K562 (cell line): ENCODE results near the gene STT3B. TPM values are rescaled to one million over a fixed set of nuclear protein-coding genes. Genes with fewer than 3 reads are reported as not detected.

Experiments
- ATAC-seq: fragments of 200-7000 bp; cut with Tn5 transposase; 3 replicates; pipeline ENCODE4 v1.9.1; 2020; ENCODE audit warnings: moderate library complexity
- BruUV-seq: library from RNA; stranded (reverse); fragments of 400-500 nt; replicated peaks from 2 replicates; lab custom pipeline; 2021; lab: Mats Ljungman, UMichigan
- CTCF ChIA-PET: fragments of 300-600 bp; formaldehyde crosslinking; extraction: SDS; loops from one replicate; lab custom pipeline; 2021; ENCODE audit warnings: low intra/inter-chr PET ratio; lab: Yijun Ruan, JAX
- POLR2A ChIA-PET: fragments of 300-600, 350-650 bp; sonication (Branson Sonifier 250); formaldehyde crosslinking; extraction: SDS; loops from one replicate; lab custom pipeline; 2021; ENCODE audit warnings: antibody characterized with exemption, inconsistent platforms; lab: Yijun Ruan, JAX
- DNase-seq, 4 experiments: peaks; one replicate each; pipeline versions ENCODE4 v3.0.0 to v3.0.0-alpha.2; 2011 to 2018; ENCODE audit warnings: low spot score in 3 of 4, mixed read lengths in 3 of 4; ENCODE audit errors: extremely low read depth in 1 of 4
- FAIRE-seq: peaks from 2 replicates; lab custom pipeline; 2011; peaks lifted over from hg19 to GRCh38; lab: Jason Lieb, UNC
- H2AFZ ChIP-seq: 2 replicates; pipeline ENCODE4 v1.6.0; 2011; ENCODE audit warnings: low read depth, low read length, control low read depth, inconsistent platforms
- H3K27ac ChIP-seq: fragments of 200-600 bp; 3 replicates; pipeline ENCODE4 v1.8.0; 2011; ENCODE audit warnings: low read depth, mild to moderate bottlenecking, control low read depth, inconsistent platforms, low read length, moderate library complexity, mixed read lengths; ENCODE audit errors: extremely low read depth
- H3K27me3 ChIP-seq, 2 experiments: fragments of 300-600 bp in 1 of 2; 2 replicates in 1 of 2; 3 replicates in 1 of 2; pipeline versions ENCODE4 v1.6.0 to v1.8.0; 2011; ENCODE audit warnings: inconsistent platforms in 2 of 2, low read length in 2 of 2, mild to moderate bottlenecking in 1 of 2, mixed read lengths in 1 of 2, moderate library complexity in 1 of 2; ENCODE audit not compliant: control insufficient read depth in 2 of 2, insufficient read depth in 2 of 2
- H3K36me3 ChIP-seq: fragments of 300-600 bp; 3 replicates; pipeline ENCODE4 v1.8.0; 2011; ENCODE audit warnings: mild to moderate bottlenecking, low read length, inconsistent platforms; ENCODE audit not compliant: control insufficient read depth, insufficient read depth
- H3K4me1 ChIP-seq, 2 experiments: fragments of 200-600 bp in 1 of 2; replicated peaks in 1 of 2; 2 replicates in 1 of 2; 3 replicates in 1 of 2; pipeline versions ENCODE4 v1.5.1 to v1.8.0; 2011; ENCODE audit warnings: inconsistent platforms in 2 of 2, low read length in 2 of 2, mild to moderate bottlenecking in 1 of 2, mixed read lengths in 1 of 2, moderate library complexity in 1 of 2; ENCODE audit not compliant: control insufficient read depth in 2 of 2, insufficient read depth in 2 of 2
- H3K4me2 ChIP-seq: 2 replicates; pipeline ENCODE4 v1.6.1; 2011; ENCODE audit warnings: low read length, control low read depth, inconsistent platforms, mixed read lengths; ENCODE audit not compliant: insufficient read depth
- H3K4me3 ChIP-seq: fragments of 200-600 bp; sonication (generic), shearing (Covaris generic); 2 replicates; pipeline ENCODE4 v1.5.1; 2016; ENCODE audit warnings: control low read depth, inconsistent platforms
- H3K79me2 ChIP-seq: fragments of 200-600 bp; 3 replicates; pipeline ENCODE4 v1.8.0; 2011; ENCODE audit warnings: low read length, inconsistent platforms; ENCODE audit not compliant: control insufficient read depth, insufficient read depth
- H3K9ac ChIP-seq, 2 experiments: 2 replicates each; pipeline versions ENCODE4 v1.6.0 to v1.6.1; 2011; ENCODE audit warnings: low read depth in 2 of 2, low read length in 2 of 2, control low read depth in 1 of 2, inconsistent platforms in 1 of 2, mild to moderate bottlenecking in 1 of 2, mixed read lengths in 1 of 2; ENCODE audit not compliant: insufficient read depth in 1 of 2
- H3K9me1 ChIP-seq: one replicate; pipeline ENCODE4 v1.6.0; 2011; ENCODE audit warnings: inconsistent platforms, mild to moderate bottlenecking, low read length, moderate library complexity; ENCODE audit not compliant: control insufficient read depth, insufficient read depth
- H3K9me3 ChIP-seq: replicated peaks from 2 replicates; pipeline ENCODE4 v1.5.1; 2011; ENCODE audit warnings: low read depth, low read length, inconsistent platforms; ENCODE audit not compliant: control insufficient read depth, insufficient read depth
- H4K20me1 ChIP-seq: replicated peaks from 2 replicates; pipeline ENCODE4 v1.6.1; 2011; ENCODE audit warnings: low read length, inconsistent platforms, mixed read lengths; ENCODE audit not compliant: control insufficient read depth, insufficient read depth
- DDX20 ChIP-seq: fragments of 450-650 bp; IDR thresholded peaks from 2 replicates; pipeline ENCODE4 v1.6.1; 2016; ENCODE audit warnings: missing genetic modification characterization, low read depth, mild to moderate bottlenecking, missing compliant biosample characterization, moderate library complexity
- FOSL1 ChIP-seq: fragments of 200-800 bp; sonication (Bioruptor generic); conservative IDR thresholded peaks from 2 replicates; pipeline ENCODE4 v1.6.1; 2016; ENCODE audit warnings: missing genetic modification characterization, missing compliant biosample characterization
- ZNF354B ChIP-seq: fragments of 250-450 bp; sonication (Bioruptor Pico); IDR thresholded peaks from 2 replicates; pipeline ENCODE4 v1.4.0; 2020
- ZNF75A ChIP-seq: fragments of 450-650 bp; formaldehyde crosslinking; IDR thresholded peaks from 2 replicates; pipeline ENCODE4 v1.4.0; 2020; ENCODE audit warnings: mild to moderate bottlenecking
- WGBS: fragments of 100-300 bp; shearing (Covaris generic); methylation state at CpG from one replicate; pipeline ENCODE4 v1.1.6; 2016; ENCODE audit warnings: low coverage, mixed read lengths; ENCODE audit not compliant: insufficient coverage; ENCODE audit errors: missing lambda C conversion rate; 5-methylcytosine and 5-hydroxymethylcytosine counted together
- in situ Hi-C: fragments of 300-500 bp; cut with MboI; formaldehyde crosslinking; loops from 4 replicates; pipeline ENCODE4 v1.15.0; 2018; ENCODE audit warnings: inconsistent platforms, mixed read lengths
- intact Hi-C: fragments of 100-400 bp; cut with micrococcal nuclease; formaldehyde crosslinking; loops from 2 replicates; pipeline ENCODE4 v1.14.2; 2022
- polyA plus RNA-seq, 8 experiments: library from polyadenylated mRNA; depleted of rRNA in 4 of 8; stranded (reverse) in 5 of 8; unstranded in 3 of 8; fragments of >200 nt; fragmentation: Nextera tagmentation in 2 of 8; fragmentation: Illumina TruSeq in 1 of 8; extraction: Ambion mirVana in 2 of 8; extraction: Trizol in 1 of 8; gene quantifications; 2 replicates each; pipeline versions ENCODE4 v1.2.1 to v1.2.3, GENCODE V29; 2011 to 2014; ENCODE audit warnings: inconsistent platforms in 1 of 8, missing spikeins in 1 of 8
- total RNA-seq, 7 experiments: library from RNA; depleted of rRNA in 6 of 7; stranded (reverse); fragments of >200 nt in 6 of 7; fragmentation: Illumina TruSeq in 2 of 7; extraction: Trizol in 2 of 7; gene quantifications; 2 replicates each; pipeline versions ENCODE4 v1.2.1 to v1.2.3, GENCODE V29; 2011 to 2021; ENCODE audit warnings: low replicate concordance in 1 of 7
- TF ChIP-seq, protein P1 (sequence below): fragments of 450-650 bp; IDR thresholded peaks from 2 replicates; pipeline ENCODE4 v1.6.1; 2014; ENCODE audit warnings: low read depth, mild to moderate bottlenecking, moderate library complexity, borderline replicate concordance

STT3B gene
- total and polyA plus RNA-seq, 9 of the 15 experiments (the other 6 are each of a cell fraction or from before 2014, with no cell fraction given) = 22.4 to 147 (median 100) TPM

DNA sequence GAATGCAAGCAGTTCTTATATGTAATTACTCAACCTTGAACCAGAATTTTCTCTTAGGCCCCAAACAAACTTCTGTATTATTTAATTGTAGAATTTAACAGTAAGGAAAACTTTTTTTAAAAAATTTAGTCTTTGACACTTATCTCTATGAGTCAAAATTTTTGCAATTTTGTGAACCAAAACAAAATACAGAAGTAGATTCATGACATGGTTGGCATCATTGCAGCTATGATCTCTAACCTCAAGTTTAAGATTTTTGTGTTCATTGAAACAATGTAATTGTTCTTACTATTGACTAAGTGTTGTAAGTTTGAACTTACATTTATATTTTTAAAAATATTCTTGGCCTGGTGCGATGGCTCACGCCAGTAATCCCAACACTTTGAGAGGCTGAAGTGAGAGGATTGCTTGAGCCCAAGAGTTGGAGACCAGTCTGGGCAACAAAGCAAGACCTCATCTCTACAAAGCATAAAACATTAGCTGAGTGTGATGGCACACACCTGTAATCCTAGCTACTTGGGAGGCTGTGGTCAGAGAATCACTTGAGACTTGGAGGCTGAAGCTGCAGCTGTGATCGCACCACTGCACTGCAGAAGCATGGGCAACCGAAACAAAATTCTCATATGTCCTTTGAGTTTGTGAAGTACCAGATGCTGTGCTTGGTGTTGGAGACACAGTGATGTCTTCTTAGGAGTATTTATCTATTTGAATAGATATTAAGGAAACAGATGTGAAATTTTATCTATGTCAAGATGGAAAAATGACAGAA, 39.7 kb downstream of the STT3B start:
- no peak overlapping the region for H3K4me3 ChIP-seq
- no peak for FAIRE-seq
- no peak for DNase-seq
- POLR2A ChIA-PET = interaction anchor here (1.0 kb wide), 1 partner anchor 26 kb away, joined by 4 read pairs; no protein-coding TSS in a partner anchor
- peaks cover 6% of the 10 kb centered on the region; the same call in 1 of the 3 replicates for H3K36me3 ChIP-seq
- WGBS = 93% methylated on average over 4 of the region's 4 CpGs
- intact Hi-C loops (no loop called here), in situ Hi-C loops (no loop called here)
- no peak overlapping the region for H3K9ac ChIP-seq
- no peak overlapping the region for H2AFZ ChIP-seq
- H4K20me1 ChIP-seq = peaks cover 19% of the 10 kb centered on the region; the same call in 1 of the 2 replicates
- H3K9me3 ChIP-seq = no peaks in the 10 kb centered on the region
- CTCF ChIA-PET = no interaction called here
- ATAC-seq = peak; percentile 18; the same call in 2 of the 3 replicates
- no peaks in the 10 kb centered on the region for H3K9me1 ChIP-seq
- BruUV-seq = no TSS peak
- H3K27ac ChIP-seq = no peak overlapping the region
- H3K79me2 ChIP-seq = peaks cover 91% of the 10 kb centered on the region
- H3K4me2 ChIP-seq = no peak overlapping the region
- H3K4me1 ChIP-seq = peaks cover 0 to 2% of the 10 kb centered on the region in 2 experiments; a peak in 1 of 5 replicates
- H3K27me3 ChIP-seq = no peaks in the 10 kb centered on the region
- TF ChIP-seq DDX20 (tag) (no peak), FOSL1 (tag) (no peak), ZNF354B (no peak), ZNF75A (CRISPR knock-in tag) (no peak)
- TF ChIP-seq, protein P1, sequence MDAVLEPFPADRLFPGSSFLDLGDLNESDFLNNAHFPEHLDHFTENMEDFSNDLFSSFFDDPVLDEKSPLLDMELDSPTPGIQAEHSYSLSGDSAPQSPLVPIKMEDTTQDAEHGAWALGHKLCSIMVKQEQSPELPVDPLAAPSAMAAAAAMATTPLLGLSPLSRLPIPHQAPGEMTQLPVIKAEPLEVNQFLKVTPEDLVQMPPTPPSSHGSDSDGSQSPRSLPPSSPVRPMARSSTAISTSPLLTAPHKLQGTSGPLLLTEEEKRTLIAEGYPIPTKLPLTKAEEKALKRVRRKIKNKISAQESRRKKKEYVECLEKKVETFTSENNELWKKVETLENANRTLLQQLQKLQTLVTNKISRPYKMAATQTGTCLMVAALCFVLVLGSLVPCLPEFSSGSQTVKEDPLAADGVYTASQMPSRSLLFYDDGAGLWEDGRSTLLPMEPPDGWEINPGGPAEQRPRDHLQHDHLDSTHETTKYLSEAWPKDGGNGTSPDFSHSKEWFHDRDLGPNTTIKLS = no peak
